Peyer's patch (tissue), 4 donors: ENCODE data around the gene CDH2.

ENCODE experiments used
- POLR2A ChIP-seq, 2 donors: fragments of 450-650 bp; IDR thresholded peaks; one replicate each; pipeline ENCODE4 v1.5.1; 2017; ENCODE audit warnings: antibody characterized with exemption in 2 of 2, mild to moderate bottlenecking in 2 of 2, moderate library complexity in 2 of 2
- TF ChIP-seq, protein P1 (sequence below), 6 experiments: fragments of 450-650 bp in 4 of 6; fragments of 200-600 bp in 2 of 6; sonication (generic) in 1 of 6; IDR thresholded peaks; one replicate each; pipeline ENCODE4 v1.5.1; 2017 to 2019; ENCODE audit warnings: antibody characterized with exemption in 6 of 6, mild to moderate bottlenecking in 3 of 6, moderate library complexity in 1 of 6

- TF ChIP-seq, protein P1, sequence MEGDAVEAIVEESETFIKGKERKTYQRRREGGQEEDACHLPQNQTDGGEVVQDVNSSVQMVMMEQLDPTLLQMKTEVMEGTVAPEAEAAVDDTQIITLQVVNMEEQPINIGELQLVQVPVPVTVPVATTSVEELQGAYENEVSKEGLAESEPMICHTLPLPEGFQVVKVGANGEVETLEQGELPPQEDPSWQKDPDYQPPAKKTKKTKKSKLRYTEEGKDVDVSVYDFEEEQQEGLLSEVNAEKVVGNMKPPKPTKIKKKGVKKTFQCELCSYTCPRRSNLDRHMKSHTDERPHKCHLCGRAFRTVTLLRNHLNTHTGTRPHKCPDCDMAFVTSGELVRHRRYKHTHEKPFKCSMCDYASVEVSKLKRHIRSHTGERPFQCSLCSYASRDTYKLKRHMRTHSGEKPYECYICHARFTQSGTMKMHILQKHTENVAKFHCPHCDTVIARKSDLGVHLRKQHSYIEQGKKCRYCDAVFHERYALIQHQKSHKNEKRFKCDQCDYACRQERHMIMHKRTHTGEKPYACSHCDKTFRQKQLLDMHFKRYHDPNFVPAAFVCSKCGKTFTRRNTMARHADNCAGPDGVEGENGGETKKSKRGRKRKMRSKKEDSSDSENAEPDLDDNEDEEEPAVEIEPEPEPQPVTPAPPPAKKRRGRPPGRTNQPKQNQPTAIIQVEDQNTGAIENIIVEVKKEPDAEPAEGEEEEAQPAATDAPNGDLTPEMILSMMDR (IDR thresholded peaks at IDR 0.05), result no peak
- no peak for TF ChIP-seq POLR2A (IDR thresholded peaks at IDR 0.05)
These were observed 164.6 kb downstream of the CDH2 start for GRCh38 chr18:28012336-28012735.
